Stimulated activated CD8-positive, alpha-beta memory T cell treated with anti-CD3 and anti-CD28 coated beads, Interleukin-4, amount 100 ng/mL, for 24 hours (primary cell): ENCODE data around the gene CHMP2A.

Source experiments
- DNase-seq: peaks from one replicate; pipeline ENCODE4 v3.0.0-alpha.2; 2020; ENCODE audit warnings: low read depth

CHMP2A gene

DNA sequence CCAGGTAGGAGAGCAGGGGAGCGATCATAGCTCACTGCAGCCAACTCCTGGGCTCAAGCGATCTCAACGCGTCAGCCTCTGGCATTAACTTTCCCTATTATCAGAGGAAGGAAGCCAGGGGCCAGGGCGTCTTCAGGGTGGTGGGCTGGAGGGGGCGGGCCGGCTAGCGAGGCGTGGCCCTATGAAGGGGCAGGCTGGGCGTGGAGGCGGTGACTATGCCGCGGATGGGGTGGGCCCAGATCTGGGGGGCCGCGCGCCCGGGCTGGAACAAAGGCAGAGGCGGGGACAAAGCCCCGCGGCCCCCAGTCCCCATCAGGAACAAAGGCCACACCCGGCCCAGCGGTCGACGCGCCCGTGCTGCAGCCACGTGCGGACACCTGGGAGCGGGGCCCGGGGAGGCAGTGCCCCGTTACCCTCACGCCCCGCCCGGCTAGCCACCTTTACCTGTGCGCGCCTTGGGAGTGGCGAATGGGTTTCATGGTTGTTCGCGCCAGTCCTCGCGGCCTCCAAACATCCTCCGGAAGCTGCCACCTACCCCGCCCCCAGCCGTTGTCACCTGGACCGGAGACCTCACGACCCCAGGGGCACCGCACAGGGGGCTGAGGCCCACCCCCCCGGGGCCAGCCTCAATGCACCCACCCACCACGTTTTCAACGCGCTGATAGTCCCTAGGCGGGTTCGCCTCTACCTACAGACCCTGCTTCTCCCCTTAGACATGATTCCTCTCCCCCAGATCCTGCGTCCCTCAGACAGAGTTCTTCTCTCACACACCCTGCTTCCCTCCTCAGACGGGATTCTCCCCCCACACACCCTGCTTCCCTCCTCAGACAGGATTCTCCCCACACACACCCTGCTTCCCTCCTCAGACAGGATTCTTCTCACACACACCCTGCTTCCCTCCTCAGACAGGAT lies 16.4 kb downstream of the CHMP2A start:
- DNase-seq = no peak

DNA sequence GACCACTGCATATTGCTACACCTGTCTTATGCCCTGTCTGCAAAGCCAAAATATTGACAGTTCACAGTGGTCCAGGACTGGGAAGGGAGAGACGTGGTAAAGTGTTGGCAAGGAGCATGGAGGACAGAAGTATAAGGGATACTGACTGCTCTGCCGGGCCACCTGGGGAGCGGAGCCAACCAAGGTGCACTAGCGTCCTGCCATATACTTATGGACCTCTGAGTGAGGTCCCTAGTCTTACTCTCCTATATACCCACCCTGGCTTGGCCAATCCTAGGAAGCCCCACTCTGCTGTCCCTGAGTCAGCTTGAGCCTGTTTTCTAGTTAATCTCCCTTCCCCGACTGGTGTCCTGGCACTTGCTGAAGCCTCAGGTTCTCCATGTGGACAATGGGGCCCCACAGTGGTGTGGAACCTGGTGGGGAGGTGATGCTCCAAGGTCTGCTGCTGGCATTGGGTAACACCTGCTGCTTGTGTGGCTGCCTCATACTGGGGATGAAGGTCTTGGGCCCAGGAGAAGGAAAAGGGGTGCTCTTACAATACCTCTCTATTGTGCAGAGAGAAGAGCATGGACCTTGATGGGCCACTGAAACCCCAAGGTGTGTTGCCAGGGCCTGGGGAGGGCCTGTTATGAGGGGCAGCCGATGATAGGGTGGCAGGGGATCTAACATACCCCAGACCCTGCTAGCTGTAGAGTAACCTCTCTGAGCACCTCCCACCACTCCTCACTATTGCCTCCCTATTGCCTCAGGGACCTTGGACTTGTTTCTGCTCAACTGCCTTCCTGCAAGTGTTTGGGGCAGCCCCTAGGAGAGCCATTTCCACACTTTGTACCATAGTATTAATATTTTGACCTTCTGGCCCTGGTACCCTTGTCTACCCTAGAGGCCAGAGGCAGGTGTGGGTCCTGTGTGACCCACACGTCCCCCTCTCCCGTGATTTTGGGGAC lies 17.8 kb downstream of the CHMP2A start:
- DNase-seq = no peak

DNA sequence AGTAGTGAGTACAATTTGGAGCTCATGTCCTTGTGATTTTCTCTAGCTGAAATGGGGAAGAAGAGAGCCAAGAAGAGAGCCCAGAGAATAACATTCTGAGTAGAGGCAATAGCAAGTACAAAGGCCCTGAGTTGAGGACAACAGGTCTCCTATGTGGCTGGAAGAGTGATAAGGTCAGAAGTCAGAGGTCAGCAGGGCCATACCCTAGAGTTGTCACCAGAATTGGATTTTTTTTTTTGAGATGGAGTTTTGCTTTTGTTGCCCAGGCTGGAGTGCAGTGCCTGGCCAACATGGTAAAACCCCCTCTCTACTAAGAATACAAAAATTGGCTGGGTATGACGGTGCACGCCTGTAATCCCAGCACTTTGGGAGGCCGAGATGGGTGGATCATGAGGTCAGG lies 19.0 kb downstream of the CHMP2A start:
- no peak for DNase-seq

DNA sequence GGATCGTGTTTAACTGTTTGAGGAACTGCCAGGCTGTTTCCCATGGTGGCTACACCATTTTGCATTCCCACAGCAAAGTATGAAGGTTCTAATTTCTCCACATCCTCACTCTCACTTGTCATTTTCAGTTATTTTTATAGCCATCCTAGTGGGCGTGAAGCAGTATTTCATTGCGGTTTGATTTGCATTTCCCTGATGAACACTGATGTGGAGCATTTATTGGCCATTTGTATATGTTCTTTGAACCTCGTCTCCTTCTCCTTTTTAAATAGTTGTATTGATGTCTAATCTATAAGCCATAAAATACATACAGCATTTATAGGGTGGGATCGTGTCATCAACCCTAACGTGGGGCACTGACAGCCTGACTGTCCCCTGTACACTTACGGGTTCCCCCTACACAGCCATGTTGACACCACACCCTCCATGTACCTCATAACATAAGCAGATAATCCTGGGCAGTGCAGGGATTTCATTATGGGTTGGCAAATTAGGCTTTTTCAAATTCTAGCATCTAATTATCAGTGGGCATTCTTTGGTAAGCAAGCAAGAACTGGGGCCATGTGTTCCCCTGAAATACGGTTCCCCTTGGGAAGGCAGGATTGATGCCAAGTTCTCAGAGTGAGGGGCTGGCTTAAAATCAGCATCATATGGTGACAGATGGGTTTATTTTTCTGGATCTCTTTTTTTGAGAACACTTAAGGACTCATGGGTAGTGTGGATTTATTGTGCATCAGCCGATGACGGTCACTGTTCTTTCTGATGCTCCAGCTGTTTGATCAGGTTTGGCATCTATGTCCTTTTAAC lies 23.7 kb downstream of the CHMP2A start:
- DNase-seq = no peak

DNA sequence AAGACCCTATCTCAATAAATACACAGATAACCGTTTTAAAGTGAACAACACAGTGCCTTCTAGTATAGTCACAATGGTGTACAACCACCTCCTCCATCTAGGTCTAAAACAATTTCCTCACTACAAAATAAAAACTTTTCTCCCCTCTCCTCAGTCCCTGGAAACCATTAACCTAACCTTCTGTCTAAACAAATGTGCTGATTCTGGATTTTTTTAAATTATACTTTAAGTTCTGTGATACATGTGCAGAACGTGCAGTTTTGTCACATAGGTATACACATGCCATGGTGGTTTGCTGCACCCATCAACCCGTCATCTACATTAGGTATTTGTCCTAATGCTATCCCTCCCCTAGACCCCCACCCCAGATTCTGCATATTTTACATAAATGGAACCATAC lies 25.5 kb downstream of the CHMP2A start:
- DNase-seq = no peak

DNA sequence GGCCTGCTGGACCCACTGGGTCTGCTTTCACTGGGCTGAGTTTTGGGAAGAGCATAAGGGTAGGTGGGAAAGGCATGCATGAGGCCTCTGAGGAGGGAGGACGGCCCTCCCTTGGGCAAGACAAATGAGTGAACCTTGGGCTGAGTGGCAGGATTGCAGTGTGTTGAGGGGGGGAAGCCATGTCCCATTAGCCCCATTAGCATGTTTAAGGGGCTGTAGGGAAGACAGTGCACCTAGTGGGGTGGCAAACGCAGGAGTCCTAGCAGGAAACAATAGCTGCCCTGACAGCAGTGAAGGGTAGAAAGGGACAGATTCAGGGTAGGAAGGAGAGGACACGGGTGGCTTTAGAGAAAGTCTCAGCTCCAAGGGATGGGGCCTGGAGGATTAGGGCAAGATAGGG lies 32.2 kb downstream of the CHMP2A start:
- no peak for DNase-seq

DNA sequence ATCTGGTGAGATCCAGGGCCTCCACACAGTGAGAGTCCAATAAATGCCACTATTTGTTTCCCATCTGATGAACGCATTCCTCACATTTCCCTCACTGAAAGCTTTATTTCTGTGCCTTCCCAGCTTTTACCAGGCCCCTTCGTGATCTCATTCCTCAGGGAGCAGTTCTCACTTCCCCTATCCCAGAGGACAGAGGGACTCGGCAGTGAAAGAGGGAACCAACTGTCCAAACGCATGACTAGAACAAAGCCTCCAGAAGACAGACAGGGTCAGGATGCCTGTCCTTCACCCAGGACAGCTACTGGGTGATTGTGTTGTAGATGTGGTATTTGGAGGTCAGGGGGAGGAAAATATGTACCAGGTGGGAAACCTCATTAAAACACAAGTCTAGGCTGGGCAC lies 33.3 kb downstream of the CHMP2A start:
- DNase-seq = no peak

DNA sequence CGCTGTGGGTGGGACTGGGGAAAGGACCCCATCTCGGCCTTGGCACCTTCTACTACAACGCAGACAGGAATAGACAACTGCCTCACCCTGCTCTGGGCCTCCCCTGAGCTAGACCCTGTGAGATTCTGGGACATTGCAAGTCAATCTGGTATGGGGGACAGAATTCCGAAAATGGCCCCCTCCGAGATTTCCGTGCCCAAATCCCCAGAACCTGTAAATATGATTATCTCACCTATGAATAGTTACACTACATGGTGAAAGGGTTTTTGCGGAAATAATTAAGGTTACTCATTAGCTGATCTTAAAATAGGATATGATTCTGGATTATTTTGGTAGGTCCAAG lies 34.7 kb downstream of the CHMP2A start:
- no peak for DNase-seq

DNA sequence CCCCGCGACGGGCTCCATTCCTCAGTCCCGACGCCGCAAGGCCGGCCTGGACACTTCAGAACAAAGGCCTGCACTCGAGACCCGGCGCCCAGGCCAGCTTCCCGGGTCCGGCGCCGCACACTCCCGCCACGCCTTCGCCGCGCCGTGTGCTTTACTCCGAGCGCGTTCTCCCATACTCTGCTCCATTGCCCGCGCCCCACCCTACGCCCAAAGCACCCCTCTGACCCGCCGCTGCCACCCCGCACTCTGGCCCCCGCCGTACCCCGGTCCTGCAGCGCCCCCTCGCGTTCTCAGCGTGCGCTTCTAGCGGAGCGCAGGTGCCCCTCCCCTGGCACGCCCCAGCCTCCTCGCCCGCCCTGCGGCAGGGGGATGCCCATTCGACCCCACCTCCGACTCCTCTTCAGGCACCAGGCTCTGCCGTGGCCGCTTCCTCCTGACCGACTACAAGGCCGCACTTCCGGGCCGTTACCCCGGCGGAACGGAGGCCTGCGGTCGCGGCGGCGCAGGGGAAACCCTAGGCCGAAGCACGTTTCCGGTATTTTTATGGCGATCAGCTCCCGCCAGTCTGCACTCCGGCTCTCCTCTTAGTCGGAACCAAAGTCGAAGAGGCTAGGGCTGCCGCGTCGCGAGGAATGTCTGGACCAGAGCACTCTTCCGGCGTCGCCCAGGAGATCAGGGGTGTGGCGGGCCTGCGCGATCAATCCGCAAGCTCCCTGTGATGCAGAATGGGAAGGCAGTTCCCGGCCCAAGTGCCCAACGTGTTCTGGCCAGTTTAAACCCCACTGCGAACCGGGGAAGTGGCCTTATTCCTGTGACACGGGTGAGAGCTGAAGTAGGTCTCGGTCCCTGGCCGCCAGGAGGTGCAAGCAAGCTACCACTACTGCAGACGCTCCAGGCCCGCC lies 35.3 kb downstream of the CHMP2A start, which contains the start of gene ZBTB45:
ZBTB45 (minus strand) TSS at position 456 of the 902 bp plus-strand sequence. CDS start 2,137 bp downstream, outside the sequence.
- DNase-seq = peak; percentile 85

DNA sequence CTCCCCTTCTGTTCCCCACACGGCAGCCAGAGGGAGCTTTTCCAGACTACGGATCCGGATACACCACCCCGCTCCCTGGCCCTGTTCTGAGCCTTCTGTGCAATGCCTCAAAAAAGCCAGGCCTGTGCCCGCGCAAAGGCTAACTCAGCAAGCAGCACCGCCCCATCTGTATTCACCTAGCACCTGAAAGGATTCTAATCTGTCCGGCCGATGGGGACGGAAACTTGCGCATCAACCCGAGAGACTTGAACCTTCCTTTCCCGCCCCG lies 35.9 kb downstream of the CHMP2A start:
- DNase-seq = peak; percentile 23

DNA sequence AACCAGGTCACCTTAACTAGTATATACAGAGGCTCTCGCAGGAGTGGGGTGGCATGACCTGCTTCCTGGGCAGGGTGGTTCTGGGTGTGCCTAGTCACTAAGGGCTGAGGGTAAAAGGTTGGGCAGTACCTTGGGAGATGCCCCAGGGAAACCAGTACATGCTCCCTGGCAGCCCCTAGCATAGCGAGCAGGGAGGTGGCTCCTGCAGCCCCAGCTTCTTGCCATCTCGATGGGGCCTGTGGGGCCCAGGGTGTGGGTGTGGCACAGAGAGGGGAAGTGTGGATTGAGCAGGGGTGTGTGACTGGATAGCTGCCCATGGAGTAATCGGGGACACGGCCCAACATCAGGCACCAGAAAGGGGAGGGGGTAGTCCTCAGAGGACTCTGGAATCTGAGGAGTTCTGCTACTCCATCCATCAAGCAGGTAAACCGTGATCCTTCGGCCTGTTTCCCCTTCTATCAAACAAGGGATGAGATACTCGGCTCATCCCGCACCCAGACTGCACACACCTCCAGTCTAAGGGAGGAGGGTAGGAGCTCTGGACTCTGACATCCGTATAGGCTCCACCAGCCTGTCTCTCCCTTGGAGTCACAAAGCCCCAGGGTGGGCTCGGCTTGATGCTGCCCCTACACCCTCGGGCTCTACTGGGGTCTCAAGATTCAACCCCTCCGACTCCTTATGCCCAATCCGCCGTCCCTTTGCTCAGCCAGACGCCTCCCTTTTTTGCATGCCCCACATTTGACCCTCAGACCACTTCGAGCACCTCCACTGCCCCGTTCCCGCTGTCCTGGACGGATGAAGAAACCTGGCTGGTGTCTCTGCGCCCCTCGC lies 36.4 kb downstream of the CHMP2A start:
- no peak for DNase-seq

DNA sequence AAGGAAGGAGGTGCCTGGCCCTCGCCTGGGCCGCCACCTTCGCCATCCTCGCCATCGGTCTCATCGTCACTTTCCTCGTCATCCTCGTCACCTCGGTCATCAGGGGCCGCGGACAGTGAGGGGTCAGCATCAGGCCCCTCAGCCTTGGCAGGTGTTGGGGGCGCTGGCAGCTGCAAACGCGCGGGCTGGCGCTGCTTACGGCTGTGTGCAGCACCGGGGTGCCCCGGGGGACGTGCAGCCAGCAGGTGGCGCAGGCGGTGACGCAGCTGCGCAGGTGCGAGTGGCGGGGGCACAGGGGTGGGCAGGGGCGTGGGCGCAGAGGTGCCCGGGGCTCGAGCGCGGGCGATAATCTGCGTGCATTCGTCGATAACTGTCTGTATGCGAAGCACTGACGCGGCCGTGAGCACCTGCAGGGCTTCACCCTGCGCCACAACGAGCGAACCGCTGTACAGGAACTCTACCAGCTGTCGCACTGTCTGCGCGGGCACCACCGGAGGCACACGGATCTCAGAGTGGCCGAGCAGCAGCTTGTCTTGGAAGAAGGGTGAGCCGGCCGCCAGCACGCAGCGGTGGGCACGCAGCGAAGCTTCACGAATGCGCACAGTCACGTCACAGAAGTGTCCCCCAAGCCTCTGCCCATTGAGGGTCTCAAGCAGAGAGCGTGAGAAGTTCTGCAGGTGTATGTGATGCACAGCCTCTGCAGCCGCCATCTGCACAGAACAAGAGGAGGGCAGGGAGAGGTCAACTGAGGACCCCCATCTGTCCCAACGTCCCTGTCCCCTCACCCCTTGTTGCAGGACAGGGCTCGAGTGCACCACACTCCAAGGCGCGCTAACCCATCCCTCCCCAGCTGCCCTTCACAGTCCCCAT lies 37.7 kb downstream of the CHMP2A start:
- DNase-seq = no peak

DNA sequence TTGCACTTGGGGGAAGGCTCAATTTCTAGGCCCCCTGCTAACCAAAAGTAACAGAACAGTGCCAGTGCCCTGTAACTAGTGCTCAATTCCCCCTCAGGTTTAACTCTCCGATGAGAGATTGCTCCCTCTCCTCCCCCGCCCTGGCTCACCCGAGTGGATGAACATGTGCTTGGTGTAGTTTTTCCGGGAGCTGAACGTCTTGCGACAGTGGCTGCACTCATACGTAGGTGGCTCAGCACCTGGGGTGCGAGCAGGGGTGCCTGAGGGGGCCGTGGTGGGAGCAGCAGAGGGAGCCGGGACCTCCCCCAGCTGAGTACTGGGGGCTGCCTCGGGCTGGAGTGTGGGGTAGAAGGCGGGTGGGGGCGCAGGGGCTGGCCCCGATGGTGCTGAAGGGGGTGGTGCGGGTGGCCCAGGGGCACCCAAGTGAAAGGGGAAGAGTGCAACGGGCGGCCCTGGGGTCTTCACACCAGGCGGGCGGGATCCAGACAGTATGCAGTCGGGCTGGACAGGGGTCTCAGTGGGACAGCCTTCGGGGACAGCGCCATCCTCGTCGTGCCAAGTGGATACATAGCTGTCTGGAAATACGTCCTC lies 38.6 kb downstream of the CHMP2A start:
- no peak for DNase-seq

DNA sequence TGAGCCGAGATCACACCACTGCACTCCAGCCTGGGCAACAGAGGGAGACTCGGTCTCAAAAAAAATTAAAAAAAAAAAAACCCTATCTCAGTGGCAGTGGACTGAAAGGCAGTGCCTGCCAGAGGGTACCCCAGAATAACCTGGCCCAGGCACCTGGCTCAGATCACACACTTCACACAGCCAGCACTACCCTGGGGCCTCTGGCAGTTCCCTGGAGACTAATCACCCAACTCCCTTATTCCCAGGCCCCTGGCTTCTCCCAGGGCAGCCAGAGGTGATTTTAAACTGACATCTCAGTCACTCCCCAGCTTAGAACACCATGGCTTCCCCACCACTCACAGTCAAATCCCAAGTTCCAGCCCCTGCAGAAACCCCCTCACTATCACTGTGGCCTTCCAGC lies 39.6 kb downstream of the CHMP2A start:
- DNase-seq = no peak

DNA sequence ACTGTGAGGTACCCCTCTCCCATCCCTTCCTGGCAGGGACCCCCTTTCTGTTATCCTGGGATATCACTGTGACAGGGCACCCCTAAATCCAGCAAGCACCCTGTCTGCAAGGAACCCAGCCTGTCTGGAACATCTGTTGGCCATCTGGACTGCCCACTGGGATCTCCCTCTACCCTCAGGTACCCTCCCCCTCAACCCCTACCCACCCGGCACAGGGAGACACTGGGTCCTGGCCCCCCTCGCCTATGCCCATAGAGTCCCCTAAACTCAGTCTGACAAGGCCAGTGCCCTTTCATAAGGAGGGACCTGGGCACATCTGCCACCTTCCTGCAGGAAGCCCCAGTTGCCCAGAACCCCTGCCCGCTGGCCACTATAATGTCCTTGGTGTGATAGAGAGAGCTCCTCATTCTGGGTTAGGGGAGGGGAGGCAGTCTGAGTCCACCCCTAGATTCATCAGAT lies 40.3 kb downstream of the CHMP2A start:
- no peak for DNase-seq

DNA sequence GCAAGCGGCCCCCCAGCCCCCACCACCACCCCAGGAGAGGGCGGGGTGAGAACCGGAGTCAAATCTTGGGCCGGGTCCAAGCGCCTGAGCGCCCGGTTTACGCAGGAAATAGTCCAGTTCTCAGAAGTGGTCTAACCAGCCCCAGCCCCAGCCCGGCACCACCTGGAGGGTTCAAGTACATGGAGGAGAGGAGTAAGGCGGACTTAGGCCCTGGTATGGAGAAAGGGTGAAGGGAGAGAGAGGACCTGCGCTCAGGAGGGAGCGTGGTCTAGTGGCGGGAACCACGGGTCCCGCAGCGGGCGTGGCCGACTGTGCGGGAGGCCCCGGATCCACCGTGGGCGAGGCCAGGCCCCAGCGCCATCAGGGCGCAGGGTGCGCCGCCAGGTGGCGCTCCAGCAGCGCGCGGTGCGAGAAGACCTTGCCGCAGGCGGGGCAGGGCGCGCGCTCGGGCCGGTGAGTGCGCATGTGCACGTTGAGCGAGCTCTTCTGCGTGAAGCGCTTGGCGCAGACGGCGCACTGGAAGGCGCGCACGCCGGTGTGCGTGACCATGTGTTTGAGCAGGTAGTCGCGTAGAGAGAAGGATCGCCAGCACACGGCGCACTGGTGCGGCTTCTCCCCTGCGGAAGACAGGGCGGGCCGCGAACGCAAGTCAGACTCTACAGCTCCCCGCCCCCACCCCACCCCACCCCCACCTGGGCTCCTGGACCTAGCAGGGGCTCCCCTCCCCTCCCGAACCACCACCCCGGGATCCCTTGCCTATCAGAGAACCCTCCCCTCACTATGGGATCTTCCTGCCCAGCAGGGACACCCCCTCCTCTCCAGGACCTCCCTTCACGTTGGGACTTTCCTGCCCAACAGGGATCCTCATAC lies 41.0 kb downstream of the CHMP2A start:
- DNase-seq = peak; percentile 93

DNA sequence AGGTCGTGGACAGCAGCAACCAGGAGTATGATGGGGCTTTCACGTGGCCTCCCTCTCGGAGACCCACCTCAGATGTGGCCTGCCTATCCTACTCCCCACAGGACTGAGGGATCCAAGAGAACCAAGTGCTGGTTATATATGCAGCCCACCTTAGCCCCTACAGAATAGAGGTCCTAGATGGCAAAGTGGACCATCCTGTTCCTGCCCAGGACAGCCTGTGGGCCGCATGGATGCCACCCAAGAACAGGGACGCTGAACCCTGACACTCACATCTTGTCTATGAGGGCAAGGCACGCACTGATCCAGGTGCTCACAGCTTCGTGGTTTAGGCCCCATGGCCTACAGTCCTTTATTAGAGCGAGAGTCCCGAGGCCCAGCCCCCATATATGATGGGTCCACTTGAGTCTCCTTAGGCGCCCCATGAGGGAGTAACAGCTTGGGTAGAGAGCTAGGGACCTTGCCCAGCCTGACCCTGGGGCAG lies 41.7 kb downstream of the CHMP2A start:
- DNase-seq = no peak
